GM21576 (cell line): Measurements from ENCODE around the gene AGAP3.
"Not testable (repeated sequence)": the region's sequence is repeated elsewhere in the genome, so short reads cannot be mapped to it uniquely, and the experiment has no call there.

Experiments
- ATAC-seq: cut with Tn5 transposase; IDR thresholded peaks from one replicate; pipeline ENCODE4 v1.9.1; 2021; ENCODE audit warnings: mild to moderate bottlenecking, moderate library complexity; ENCODE audit not compliant: unreplicated experiment

Gene AGAP3

DNA sequence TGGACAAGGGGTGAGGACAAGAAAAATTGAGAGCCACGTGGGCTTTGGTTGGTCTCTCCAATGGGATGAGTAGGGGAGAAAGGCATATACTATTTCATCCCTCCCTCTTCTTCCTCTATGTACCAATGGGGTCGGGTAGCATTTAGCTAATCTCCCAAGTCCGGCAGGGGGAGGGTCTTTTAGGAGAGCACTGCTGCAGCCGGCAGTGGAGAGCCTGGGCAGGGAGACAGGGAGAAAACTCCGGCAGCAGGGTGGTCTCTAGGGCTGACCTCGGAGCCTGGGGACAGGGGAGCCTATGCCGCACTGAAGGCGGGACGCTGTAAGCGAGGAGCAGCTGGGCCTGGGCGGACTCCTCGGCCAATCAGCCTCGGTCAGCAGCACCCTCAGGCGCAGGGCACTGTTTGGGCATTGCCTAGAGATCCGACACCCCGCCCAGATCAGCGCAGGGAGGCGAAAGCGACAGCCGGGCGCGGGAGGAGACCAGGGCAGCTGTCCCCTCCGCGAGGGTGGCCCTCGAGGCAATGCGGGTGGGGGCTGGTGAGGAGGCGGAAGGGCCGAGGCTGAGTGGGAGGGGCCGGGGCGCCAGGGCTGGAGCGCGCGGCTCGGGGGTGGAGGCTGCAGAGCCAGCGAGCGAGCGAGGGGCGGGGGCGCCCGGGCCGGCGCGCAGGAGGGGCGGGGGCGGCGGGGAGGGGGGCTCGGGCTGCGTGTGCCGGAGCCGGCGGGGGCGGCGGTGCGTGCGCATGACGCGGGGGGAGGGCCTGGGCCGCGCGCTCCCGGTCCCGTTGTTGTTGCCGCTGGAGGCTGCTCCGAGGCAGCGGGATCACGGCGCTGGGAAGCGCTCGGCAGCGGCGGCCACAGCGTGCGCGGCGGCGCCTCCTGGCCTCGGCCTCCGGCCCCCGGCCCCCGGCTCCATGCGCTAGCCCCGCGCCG is at the start of gene AGAP3:
Gene AGAP3, plus strand, starts transcription at position 785 of the 930 bp plus-strand sequence. CDS start 267 bp downstream, outside the sequence.
- ATAC-seq = peak; percentile 38

DNA sequence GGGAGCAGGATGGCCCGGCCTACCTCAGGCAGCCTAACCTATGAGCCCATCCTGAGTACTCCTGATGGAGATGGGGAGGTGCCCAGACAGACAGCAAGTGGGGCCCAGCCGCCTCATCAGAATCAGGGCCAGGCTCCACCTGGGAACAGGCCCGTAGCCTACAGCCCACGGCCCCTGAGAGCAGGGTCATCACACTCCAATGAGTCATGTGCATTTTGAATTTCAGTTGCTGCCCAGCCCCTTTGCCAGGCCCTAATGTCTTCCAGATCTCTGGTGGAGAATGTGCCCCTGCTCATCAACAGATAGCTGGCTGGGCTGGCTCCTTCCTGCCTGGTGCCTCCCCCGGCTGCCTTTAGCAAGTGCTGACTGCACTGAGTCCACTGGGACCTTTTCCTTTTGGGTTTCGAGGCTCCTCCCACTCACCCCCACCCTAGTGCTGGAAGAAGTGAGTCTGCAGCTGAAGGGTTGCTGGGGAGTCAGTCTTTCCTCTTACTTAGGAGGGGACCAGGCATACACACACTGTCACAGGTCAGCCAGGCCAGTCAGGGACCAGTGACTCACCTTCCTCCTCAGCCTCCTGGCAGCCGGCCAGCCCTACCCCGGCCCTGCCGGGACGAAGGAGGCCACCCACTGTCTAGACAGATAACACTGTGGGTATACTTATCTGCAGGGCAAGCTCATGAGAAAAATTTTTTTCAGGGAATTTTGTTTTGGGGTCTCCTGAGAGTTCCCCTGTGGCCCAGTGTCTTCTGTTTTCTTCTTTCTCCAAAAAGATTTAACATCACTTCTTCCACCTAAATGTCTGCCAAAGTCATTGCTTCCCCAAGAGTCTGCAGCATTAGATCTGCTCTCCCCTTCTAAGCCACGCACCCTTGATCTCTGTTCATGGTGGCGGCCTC is 47.1 kb upstream of the AGAP3 start:
- ATAC-seq = no peak

GRCh38 chr7:151039850-151040548 is 46.3 kb upstream of the AGAP3 start:
- ATAC-seq = no peak

DNA sequence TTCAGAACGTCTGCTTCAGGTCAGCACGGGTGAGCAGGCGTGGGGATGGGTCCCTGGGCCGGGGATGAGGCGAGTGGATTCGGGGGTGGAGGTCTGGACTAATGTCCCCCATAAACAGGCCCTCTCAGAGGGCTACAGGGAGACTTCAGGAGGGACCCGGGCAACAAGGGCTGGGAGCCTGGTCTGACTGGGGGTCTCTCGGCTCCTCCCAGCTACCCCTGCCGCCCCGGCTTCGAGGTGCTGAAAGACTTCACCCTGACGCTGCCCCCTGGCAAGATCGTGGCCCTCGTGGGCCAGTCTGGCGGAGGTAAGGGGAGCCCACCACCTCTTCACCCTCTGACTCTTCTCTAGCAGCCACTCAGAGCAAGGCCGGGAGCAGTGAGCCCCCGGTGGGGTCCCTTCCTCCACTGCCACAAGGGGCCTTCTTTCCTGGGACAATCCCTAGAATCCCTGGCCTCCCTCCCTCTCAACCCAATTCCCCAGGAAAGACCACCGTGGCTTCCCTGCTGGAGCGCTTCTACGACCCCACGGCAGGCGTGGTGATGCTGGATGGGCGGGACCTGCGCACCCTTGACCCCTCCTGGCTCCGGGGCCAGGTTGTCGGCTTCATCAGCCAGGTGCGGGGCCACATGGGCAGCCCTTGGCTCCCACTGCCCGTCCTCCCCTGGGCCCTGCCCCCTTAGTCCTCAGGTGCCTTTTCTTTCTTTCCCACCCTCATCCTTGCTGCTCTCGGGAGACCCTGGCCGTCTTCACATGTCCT is 45.5 kb upstream of the AGAP3 start:
- no peak for ATAC-seq

- not testable (repeated sequence) for ATAC-seq
These were observed 42.8 kb upstream of the AGAP3 start for GRCh38 chr7:151043449-151043848.

DNA sequence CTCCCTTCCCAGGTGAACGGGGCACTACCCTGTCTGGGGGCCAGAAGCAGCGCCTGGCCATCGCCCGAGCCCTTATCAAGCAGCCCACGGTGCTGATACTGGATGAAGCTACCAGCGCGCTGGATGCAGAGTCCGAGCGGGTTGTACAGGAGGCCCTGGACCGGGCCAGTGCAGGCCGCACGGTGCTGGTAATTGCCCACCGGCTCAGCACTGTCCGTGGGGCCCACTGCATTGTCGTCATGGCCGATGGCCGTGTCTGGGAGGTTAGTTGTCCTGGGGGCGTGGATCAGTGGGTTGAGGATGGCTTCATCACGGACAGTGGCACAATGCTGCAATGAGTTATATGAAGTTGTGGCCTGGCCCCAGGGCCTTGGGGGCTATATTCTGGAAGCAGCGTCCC is 42.3 kb upstream of the AGAP3 start:
- no peak for ATAC-seq

DNA sequence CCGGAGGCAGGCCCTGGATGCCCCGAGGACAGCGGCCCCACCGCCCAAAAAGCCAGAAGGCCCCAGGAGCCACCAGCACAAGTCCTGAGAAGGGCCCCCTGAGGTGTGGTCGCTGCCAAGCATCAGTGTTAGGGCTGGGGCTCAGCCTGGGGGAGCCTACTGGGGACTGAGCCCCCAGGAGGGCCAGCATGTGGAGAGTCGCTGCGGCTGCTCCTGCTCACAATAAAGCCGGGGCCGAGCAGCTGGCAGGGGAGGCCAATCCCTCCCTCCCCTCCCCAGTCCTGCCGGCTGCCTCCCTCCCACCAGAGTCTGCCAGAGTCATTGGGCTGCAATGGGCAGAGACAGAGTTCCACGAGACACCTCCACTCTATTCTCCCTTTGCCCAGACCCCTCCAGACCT is 41.0 kb upstream of the AGAP3 start:
- ATAC-seq = no peak

GRCh38 chr7:151045967-151046366 is 40.3 kb upstream of the AGAP3 start:
- no peak for ATAC-seq

DNA sequence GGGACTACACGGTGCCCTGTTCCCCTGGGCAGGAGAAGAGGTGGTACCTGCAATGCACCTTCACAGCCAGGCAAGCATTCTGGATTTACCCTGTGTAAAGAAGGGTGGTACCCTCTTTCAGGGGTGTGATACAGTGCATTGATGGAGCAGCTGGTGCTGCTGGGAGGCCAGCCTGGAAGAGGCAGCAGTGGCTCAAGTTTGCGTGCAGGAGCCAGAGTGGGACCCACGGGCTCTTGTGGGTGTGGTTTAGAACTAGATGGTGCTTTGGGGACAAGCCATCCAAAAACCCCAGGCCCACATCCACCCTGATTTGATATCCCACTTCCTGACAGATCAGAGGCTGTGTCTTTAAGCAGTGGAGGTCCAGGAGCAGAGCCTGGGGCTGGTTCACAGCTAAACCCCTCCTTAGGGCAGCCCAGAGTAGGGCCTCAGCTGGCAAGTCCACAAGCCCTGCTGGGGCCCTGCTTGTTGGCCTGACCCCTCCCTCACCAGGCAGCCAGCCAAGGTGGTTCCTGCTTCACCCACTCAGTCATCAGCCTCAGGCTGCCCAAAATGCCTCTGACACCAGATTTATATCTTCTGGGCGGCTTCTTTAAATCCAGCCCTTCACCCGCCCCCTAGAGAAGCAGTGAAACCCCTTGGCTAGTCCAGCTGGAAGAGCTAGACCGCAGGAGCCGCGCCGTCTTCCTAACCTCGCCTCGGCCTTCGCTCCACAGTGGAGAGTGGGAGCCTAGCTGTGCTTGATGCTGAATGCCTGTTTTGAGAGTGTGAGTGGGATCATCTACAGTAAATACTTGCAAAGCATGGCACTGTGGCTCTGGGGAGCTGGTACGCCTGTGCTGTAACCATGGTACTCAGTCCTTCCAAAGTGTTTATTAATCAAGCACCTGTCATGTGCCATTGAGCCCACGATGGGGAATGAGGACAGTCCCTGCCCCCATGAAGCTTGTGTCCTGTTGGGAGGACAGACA is 39.4 kb upstream of the AGAP3 start:
- ATAC-seq = no peak

DNA sequence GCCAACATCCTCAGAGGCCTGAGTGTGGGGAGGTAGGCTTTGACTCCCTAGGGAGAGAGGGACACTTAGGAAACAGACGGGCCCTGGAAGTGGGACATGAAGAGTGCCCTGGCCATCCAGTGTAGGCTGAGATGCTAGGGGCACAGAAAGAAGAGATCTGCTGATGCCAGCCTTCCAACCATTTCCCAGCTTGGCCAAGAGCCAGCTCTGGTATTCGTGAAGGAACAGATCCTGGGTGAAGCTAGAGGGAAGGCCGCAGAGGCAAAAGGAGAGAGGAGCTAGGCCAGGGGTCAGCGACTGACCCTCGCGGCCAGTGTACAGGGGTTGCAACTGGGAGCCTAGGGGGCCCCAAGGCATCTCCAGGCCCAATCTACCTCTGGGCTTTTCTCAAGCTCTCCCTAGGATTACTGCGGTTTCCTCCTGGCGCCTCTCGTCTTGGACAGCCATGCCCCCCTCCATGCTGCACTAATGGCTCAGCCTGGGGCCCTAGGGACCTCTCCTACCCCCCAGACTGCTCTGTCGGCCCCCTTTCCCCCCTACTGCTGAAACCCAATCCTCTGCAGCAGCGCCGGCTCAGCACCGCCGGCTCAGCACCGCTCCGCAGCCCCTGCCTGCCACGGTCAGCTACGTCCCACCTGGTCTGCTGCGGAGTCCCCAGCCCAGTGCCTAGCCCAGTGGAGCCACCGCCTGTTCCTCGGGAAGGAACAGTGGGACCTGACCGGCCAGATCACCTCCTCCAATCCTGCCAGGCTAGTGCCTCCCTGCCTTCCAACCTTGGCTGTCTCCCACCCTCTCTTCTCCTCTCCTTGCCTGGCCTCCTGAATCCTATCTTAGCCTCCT is 38.1 kb upstream of the AGAP3 start, which contains the start of gene ASIC3:
Gene ASIC3, plus strand, starts transcription at position 556 of the 840 bp plus-strand sequence. CDS start 355 bp downstream, outside the sequence.
- no peak for ATAC-seq

DNA sequence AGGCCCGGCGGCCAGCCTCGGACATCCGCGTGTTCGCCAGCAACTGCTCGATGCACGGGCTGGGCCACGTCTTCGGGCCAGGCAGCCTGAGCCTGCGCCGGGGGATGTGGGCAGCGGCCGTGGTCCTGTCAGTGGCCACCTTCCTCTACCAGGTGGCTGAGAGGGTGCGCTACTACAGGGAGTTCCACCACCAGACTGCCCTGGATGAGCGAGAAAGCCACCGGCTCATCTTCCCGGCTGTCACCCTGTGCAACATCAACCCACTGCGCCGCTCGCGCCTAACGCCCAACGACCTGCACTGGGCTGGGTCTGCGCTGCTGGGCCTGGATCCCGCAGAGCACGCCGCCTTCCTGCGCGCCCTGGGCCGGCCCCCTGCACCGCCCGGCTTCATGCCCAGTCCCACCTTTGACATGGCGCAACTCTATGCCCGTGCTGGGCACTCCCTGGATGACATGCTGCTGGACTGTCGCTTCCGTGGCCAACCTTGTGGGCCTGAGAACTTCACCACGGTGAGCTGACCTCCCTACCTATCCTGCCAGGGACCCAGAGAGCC is 37.3 kb upstream of the AGAP3 start:
- ATAC-seq = no peak

DNA sequence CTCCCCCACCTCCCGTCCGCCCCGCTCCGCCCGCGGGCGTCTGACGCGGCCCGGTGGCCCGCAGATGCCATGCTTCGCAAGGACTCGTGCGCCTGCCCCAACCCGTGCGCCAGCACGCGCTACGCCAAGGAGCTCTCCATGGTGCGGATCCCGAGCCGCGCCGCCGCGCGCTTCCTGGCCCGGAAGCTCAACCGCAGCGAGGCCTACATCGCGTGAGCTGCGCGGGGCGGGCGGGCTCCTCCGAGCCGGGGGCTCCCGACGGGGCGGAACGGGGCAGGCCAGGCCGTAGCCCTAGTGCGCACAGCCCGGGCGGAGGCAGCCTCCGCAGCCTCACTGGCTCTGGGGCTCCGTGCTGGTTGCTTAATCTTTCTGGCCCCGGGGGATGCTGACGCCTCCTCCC is 35.2 kb upstream of the AGAP3 start:
- no peak for ATAC-seq

DNA sequence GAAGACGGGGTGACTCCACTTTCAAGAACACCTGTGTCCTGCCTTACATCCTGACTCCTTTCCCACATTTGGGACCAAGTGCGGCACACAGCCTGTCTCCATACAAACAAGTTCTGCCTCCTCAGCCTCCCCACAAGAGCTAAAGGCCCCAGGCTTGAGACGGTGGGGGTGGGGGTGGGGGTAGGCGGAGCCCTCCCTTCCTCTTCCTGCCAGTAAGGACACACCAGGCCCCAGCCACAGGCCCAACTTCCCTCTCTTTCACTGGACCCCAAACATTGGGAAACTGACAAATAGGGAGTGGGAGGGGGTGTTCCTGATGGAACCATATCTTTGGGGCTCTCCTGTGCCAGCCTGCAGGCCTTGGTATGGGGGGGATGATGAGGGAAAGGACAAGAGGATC is 33.2 kb upstream of the AGAP3 start:
- ATAC-seq = no peak

DNA sequence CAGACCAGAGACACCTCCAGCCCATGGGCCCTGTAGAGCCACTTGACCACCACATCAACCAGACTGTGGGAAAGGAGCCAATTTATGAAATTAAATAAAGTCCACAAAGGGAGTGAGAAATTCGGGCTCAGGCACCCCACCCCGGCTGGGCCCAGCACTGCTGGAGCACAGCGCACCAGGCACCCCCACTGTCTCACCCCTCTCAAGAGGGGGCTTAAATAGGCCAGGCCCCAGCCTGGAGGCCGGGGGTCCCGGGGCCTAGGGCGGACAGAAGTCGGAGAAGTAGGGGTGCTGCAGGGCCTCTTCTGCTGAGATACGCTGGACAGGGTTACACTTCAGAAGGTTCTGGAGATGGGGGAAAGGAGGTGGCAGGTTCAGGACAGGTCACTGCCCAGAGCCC is 32.5 kb upstream of the AGAP3 start:
- no peak for ATAC-seq

DNA sequence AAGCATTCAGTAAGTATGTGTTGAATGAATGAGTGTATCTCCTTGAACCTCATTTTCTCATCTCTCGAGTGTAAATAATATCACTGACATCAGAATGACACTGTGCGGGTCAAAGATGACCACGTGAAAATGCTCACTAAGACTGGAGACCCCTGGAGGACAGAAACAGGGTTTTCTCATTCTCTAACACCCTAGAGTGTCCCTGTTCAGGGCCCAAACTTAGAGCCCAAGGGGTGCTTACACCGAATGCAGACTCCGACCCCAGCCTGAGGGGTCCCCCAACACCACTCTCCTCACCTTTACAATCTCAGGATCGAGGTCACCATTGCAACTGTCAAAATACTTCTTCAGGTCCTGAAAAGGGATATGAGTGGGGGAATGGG is 30.0 kb upstream of the AGAP3 start:
- ATAC-seq = no peak

GRCh38 chr7:151056666-151057505 is 29.4 kb upstream of the AGAP3 start:
- no peak for ATAC-seq

DNA sequence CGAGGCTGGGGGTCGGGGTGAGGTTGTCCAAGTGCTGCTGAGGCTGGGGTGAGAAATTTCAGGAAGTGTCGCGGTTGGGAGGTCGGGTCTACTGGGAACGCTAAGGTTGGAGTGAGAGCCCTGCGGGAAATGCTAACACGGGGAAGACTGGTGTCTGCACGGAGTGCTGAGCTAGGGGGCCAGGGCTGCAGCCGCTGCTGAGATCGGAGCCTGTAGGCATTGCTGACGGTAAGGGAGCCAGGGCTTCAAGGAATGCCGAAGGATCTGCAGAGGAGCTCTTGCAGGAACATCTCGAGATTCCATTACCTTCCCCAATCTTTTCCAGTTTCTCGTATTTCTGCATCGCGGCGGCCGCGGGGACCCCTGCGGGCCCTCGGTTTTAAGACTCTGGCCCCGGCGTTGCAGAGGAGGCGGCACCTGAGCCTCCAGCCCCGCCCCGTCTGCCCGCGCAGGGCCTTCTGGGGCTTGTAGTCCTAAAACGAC is 28.7 kb upstream of the AGAP3 start, which contains the start of gene CDK5:
Gene CDK5, minus strand, starts transcription at position 392 of the 483 bp plus-strand sequence. Its CDS starts 49 bp downstream, at position 343.
- peak; percentile 7 for ATAC-seq
